ENCODE data around the gene TTC34. TPM values are rescaled to one million over a fixed set of nuclear protein-coding genes. Genes with fewer than 3 reads are reported as not detected.
"Not testable (repeated sequence)": the region's sequence is repeated elsewhere in the genome, so short reads cannot be mapped to it uniquely, and the experiment has no call there.

TTC34 gene
- total RNA-seq, 1 experiment from 2014 or later = 0.92 TPM

DNA sequence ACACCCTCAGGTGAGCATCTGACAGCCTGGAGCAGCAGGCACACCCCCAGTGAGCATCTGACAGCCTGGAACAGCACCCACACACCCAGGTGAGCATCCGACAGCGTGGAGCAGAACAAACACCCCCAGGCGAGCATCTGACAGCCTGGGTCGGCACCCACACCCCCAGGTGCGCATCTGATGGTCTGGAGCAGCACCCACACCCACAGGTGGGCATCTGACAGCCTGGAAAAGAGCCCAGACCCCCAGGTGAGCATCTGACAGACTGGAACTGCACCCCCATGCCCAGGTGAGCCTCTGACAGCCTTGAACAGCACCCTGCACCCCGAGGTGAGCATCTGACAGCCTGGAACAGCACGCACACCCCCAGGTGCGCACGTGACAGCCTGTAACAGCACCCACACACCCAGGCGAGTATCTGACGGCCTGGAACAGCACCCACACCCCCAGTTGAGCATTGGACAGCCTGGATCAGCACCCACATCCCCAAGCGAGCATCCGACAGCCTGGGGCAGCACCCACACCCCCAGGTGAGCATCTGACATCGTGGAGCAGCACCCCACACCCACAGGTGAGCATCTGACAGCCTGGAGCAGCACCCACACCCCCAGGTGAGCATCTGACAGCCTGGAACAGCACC is 51.3 kb downstream of the TTC34 start:
- not testable (repeated sequence) for H2BK5ac ChIP-seq (ENCODE audit: insufficient read length, low read length); H3K4me2 ChIP-seq (ENCODE audit: insufficient read depth, insufficient read length, low read length); H3K9me3 Mint-ChIP-seq; H3K4me3 Mint-ChIP-seq; H3K14ac ChIP-seq (ENCODE audit: insufficient read depth, low read length); H3K4ac ChIP-seq (ENCODE audit: low read depth, low read length); H3K27me3 Mint-ChIP-seq (ENCODE audit: low read depth); H3K79me2 ChIP-seq (ENCODE audit: insufficient read depth, low read length); H2BK12ac ChIP-seq (ENCODE audit: insufficient read length, low read depth, low read length); H3K27ac ChIP-seq (ENCODE audit: insufficient read length, low read depth, low read length); H3K56ac ChIP-seq (ENCODE audit: insufficient read length, low read depth, low read length); DNase-seq; H3K23ac ChIP-seq (ENCODE audit: insufficient read length, low read depth, low read length); H2BK15ac ChIP-seq (ENCODE audit: low read depth, low read length); H3K4me1 ChIP-seq (ENCODE audit: insufficient read depth, low read length); H3K36me3 Mint-ChIP-seq (ENCODE audit: insufficient read depth in 1 of 3, low read depth in 3 of 3); H4K20me1 ChIP-seq (ENCODE audit: control insufficient read depth, insufficient read depth, insufficient read length); H3K27ac Mint-ChIP-seq; H4K5ac ChIP-seq (ENCODE audit: insufficient read length, low read depth, low read length); H4K91ac ChIP-seq (ENCODE audit: insufficient read length, low read depth, low read length); H2AFZ ChIP-seq (ENCODE audit: low read length); H3K9ac ChIP-seq (ENCODE audit: extremely low read depth, insufficient read length, low read length); H3K4me1 Mint-ChIP-seq; H3K23me2 ChIP-seq (ENCODE audit: insufficient read length, low read depth, low read length, poor library complexity, severe bottlenecking); H2BK20ac ChIP-seq (ENCODE audit: low read depth, low read length, poor library complexity, severe bottlenecking); H3K18ac ChIP-seq (ENCODE audit: insufficient read length, low read depth, low read length); H2AK5ac ChIP-seq (ENCODE audit: insufficient read length, low read length); H4K8ac ChIP-seq (replicated peaks; ENCODE audit: insufficient read length, low read depth, low read length); H3K9me3 ChIP-seq (ENCODE audit: control insufficient read depth, low read depth, low read length); H3T11ph ChIP-seq (ENCODE audit: low read length); H3K79me1 ChIP-seq (ENCODE audit: insufficient read depth, low read depth, low read length, poor library complexity, severe bottlenecking); H2BK120ac ChIP-seq (ENCODE audit: low read depth, low read length, poor library complexity, severe bottlenecking); H3K27me3 ChIP-seq (ENCODE audit: insufficient read depth, low read length)
- WGBS (ENCODE audit: extremely low coverage, insufficient read length, low lambda C conversion rate) = no CpG with 5 or more reads among the region's 14 CpGs

DNA sequence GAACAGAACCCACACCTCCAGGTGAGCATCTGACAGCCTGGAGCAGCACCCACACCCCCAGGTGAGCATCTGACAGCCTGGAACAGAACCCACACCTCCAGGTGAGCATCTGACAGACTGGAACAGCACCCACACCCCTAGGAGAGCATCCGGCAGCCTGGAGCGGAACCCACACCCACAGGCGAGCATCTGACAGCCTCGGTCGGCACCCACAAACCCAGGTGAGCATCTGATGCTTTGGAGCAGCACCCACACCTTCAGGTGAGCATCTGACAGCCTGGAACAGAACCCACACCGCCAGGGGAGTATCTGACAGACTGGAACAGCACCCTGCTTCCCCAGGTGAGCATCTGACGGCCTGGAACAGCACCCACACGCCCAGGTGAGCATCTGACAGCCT is 52.9 kb downstream of the TTC34 start:
- H2AK5ac ChIP-seq (ENCODE audit: insufficient read length, low read length); H3K4me1 ChIP-seq (ENCODE audit: insufficient read depth, low read length); H2BK5ac ChIP-seq (ENCODE audit: insufficient read length, low read length); H3K23me2 ChIP-seq (ENCODE audit: insufficient read length, low read depth, low read length, poor library complexity, severe bottlenecking); H3K9me3 Mint-ChIP-seq; H3K79me1 ChIP-seq (ENCODE audit: insufficient read depth, low read depth, low read length, poor library complexity, severe bottlenecking); H3K4me2 ChIP-seq (ENCODE audit: insufficient read depth, insufficient read length, low read length); DNase-seq; H3K23ac ChIP-seq (ENCODE audit: insufficient read length, low read depth, low read length); H4K5ac ChIP-seq (ENCODE audit: insufficient read length, low read depth, low read length); H3K79me2 ChIP-seq (ENCODE audit: insufficient read depth, low read length); H3K9me3 ChIP-seq (ENCODE audit: control insufficient read depth, low read depth, low read length); H4K8ac ChIP-seq (replicated peaks; ENCODE audit: insufficient read length, low read depth, low read length); H4K91ac ChIP-seq (ENCODE audit: insufficient read length, low read depth, low read length); H3K27ac Mint-ChIP-seq; H3K27me3 ChIP-seq (ENCODE audit: insufficient read depth, low read length); H3K27ac ChIP-seq (ENCODE audit: insufficient read length, low read depth, low read length); H2AFZ ChIP-seq (ENCODE audit: low read length); H3K56ac ChIP-seq (ENCODE audit: insufficient read length, low read depth, low read length); H2BK120ac ChIP-seq (ENCODE audit: low read depth, low read length, poor library complexity, severe bottlenecking); H2BK20ac ChIP-seq (ENCODE audit: low read depth, low read length, poor library complexity, severe bottlenecking); H3K9ac ChIP-seq (ENCODE audit: extremely low read depth, insufficient read length, low read length); H2BK15ac ChIP-seq (ENCODE audit: low read depth, low read length); H3K18ac ChIP-seq (ENCODE audit: insufficient read length, low read depth, low read length); H2BK12ac ChIP-seq (ENCODE audit: insufficient read length, low read depth, low read length); H3K4me1 Mint-ChIP-seq; H4K20me1 ChIP-seq (ENCODE audit: control insufficient read depth, insufficient read depth, insufficient read length); H3K4me3 Mint-ChIP-seq; H3K36me3 Mint-ChIP-seq (ENCODE audit: insufficient read depth in 1 of 3, low read depth in 3 of 3); H3T11ph ChIP-seq (ENCODE audit: low read length); H3K4ac ChIP-seq (ENCODE audit: low read depth, low read length); H3K27me3 Mint-ChIP-seq (ENCODE audit: low read depth); H3K14ac ChIP-seq (ENCODE audit: insufficient read depth, low read length): not testable (repeated sequence)
- WGBS (ENCODE audit: extremely low coverage, insufficient read length, low lambda C conversion rate) = no CpG with 5 or more reads among the region's 8 CpGs

All from H9 (cell line).